Measurements from ENCODE around the gene CCND2.
"Not testable (repeated sequence)": the region's sequence is repeated elsewhere in the genome, so short reads cannot be mapped to it uniquely, and the experiment has no call there.

Gene CCND2

DNA sequence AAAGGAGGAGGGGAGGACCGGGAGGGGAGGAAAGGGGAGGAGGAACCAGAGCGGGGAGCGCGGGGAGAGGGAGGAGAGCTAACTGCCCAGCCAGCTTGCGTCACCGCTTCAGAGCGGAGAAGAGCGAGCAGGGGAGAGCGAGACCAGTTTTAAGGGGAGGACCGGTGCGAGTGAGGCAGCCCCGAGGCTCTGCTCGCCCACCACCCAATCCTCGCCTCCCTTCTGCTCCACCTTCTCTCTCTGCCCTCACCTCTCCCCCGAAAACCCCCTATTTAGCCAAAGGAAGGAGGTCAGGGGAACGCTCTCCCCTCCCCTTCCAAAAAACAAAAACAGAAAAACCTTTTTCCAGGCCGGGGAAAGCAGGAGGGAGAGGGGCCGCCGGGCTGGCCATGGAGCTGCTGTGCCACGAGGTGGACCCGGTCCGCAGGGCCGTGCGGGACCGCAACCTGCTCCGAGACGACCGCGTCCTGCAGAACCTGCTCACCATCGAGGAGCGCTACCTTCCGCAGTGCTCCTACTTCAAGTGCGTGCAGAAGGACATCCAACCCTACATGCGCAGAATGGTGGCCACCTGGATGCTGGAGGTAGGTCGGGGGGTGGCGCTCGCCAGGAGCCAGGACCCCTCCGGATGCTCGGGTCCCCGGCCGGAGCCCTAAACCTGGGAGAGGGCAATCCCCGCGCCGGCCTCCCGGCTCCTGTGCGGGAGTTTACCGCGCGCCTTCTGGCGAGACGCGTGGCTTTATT is at the start of gene CCND2:
Gene CCND2 (plus strand): TSS at position 111 of the 744 bp plus-strand sequence. CDS start 279 bp downstream, at position 390.
- DNase-seq: peak; percentile 78

DNA sequence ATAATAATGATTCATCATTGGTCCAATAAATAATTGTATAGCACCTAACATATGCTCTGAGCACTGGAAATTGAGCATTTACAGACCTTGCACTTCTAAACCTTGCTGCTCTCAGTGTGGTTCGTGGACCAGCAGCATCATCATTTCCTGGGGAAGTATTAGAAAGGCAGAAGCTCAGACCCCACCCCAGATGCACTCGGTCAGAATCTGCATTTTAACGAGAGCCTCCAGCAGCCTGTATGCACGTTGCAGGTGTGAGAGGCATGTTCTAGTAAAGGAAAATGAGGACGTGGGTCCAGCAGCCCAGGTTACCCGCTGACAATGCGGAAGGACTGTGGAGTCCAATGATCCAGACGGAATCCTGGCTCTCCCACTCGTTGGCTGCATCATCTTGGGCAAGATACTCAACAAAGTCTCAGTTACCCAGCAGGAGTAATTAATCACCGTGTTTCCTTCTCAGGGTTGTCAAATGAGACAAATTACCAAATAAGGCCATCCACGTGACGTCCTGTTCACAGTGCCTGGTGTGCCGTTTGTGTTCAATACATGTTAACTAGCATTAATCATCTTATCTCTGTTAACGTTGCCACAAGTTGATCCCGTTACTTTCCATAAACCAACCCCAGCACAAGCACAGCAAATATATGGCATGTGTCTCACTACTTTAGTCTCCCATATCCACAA is 49.2 kb upstream of the CCND2 start:
- no peak for DNase-seq

DNA sequence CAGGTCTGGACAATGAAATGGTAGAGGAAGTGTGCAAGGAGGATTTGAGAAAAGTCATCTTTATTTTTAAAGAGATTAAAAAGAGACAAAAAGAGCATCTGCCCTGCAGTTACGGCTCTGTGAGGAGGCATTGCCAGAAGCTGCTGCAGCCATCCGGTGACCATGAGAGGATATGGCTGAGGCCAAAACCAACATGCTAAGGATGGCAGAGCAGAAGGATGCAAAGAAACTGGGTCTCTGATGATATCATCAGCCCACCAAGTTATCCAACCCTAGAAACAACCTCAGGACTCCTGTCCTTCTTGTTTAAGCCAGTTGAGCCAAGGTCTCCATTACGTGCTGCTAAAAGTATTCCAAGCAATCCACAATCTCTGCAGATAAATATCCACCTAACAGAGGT is 48.0 kb upstream of the CCND2 start:
- DNase-seq: no peak

DNA sequence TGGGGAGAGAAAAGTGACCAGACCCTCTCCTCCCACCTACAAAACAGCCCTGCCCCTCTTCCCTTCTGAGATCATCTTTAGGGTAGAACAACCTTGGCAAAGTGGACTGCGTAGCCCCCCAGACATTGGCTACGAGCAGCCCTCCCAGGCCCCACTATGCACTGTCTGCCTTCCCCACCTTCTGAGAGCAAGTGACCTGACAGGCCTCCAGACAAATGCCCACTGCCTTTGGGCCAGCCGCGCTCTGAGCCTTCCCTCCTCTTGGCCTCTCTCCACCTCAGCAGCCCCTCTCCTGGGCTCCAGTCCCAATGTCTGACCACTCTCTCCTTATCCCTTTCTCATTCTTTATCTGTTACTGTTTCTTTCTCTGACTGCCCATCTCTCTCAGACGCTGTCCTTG is 46.5 kb upstream of the CCND2 start:
- DNase-seq: no peak

DNA sequence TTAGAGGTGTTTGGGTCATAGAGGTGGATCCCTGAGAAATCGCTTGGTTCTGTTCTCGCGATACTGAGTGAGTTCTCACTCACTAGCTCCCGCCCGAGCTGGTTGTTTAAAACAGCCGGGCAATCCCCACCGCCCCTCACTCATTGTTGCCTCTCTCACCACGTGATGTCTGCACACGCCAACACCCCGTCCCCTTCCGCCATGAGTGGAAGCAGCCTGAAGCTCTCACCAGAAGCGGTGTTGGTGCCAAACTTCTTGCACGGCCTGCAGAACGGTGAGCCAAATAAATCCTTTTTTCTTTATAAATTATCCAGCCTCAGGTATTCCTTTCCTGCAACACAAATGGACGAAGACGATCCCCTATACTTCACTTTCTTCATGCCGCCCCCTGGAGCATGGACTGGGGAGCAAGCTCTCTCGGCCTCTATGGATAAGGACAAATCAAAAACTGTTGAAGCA is 45.4 kb upstream of the CCND2 start:
- no peak for DNase-seq

DNA sequence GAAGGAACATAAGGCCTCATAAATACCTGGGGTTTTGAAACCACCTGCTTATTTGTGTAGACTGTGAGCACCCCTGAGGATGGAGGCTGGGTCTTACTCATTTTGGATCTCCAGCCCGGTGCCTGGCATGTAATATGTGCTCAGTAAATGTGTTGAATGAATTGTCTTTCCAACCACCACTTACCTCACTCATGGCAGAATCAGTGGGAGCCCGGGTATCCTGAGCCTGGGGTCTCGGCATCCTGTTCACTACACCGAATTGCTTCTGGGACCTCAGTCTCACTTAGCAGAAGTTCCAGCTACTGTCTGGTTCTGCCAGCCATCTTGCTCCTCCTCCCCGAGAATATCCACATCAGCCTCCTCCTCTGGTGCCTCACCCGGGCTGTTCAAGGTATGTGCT is 43.0 kb upstream of the CCND2 start:
- DNase-seq: no peak

DNA sequence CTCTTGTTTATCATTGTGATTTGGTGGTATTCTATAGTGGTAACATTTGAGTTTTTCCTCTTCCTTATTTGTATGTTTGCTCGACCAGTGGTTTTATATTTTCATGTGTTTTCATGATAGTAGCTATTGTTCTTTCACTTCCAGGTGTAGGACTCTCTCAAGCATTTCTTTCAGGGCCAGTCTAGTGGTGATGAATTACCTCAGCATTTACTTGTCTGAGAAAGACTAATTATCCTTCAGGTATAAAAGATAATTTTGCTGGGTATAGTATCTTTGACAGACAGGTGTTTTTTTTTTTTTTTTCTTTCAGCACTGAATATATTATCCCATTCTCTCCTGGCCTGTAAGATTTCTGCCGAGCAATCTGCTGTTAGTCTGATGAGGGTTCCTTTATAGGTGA is 35.0 kb upstream of the CCND2 start:
- DNase-seq: no peak

DNA sequence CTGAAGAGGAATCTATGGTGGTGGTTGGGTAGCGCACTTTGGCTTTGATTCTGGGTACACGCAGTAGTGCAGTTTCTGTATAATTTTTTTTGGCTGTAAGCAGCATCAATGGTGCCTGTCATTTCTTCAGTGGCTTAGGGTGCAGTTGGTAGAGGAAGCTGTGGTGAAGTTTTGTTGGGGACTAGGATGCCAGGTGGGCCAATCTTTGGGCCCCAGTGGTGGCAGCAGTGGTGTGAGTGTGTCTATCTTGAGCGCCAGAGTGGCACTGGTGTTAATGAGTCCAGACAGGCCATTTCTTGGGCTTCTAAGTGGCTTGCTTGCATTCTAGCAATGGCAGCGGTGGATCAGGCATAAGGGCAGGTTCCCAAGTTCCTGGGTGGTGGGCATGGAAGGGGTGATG is 33.8 kb upstream of the CCND2 start:
- DNase-seq: no peak

DNA sequence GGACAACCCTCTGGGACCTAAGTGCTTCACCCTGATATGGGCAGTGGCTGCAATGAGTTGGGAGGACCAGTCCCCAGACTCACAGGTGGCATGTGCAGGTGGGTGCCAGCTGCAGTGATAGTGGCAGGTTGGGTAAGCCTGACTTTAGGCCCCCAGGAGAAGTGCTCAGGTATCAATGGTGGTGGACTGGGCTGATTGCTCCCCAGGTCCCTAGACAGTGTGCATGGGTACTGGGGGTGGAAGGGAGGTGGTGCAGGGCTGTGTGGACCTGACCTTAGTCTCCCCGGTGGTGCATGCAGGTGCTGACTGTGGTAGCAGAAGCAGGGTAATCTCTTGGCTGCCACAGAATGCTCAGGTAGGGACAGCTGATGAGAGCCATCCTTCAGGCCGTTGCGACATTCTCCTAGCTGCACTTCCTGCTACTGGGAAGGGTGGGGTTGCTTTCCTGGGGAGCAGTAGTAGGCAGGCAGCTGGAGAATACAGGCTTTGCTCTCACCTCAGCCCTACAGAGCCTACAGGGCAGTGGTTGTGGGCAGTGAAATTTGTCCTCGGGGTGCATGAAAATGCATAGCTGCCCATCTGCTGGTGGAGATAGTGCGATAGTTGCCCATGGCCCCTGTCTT is 33.3 kb upstream of the CCND2 start:
- no peak for DNase-seq

DNA sequence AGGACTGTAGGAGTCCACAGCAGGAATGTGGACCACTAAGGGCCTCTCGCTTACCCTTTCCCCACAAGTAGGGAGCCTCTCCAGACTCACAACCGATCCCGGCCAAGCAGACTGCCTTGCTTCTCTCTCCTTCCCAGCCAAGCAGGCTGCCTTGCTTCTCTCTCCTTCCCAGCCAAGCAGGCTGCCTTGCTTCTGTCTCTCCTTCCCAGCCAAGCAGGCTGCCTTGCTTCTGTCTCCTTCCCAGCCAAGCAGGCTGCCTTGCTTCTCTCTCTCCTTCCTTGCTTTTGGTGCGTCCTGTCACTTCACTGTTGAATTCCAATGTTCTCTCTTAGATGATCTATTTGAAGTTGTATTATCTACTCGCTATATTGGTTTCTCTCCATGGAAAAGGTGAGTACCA is 32.6 kb upstream of the CCND2 start:
- DNase-seq: no peak

DNA sequence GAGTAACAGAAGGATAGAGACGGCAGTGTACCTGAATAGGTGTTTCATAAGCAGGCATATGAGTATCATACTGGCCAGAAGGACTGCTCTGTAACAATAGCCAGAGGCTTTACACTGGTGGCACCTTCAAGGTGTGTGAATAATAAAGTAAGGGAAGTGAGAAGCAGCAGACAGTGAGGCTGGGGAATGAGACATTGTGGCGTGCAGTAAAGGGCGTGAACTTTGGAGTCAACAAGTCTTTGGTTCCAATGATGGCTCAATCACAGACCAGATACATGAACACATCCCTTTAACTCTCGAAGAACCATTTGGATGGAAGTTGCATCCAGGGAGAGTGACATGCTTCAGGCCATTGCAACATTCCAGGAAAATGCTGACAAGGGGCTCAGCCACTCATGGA is 32.0 kb upstream of the CCND2 start:
- DNase-seq: no peak

DNA sequence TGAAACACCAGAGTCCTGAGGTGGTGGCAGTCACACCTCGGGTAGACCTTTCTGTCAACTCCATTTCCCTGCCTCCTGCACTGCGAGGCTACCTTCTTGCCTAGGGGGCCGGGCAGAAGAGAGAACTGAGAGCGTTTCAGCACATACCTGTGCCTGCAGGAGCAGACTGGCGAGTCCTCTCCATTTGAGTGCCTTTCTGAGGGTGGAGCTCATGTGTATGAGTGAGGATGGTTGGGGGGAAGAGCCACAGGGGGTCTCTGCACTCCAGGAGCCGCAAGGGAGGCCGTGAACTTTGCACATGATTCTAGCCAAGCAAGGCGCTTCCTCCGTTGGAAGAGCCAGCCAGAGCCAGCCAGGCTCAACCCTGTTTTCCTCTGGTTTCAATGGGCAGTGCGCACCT is 31.0 kb upstream of the CCND2 start:
- DNase-seq: no peak

DNA sequence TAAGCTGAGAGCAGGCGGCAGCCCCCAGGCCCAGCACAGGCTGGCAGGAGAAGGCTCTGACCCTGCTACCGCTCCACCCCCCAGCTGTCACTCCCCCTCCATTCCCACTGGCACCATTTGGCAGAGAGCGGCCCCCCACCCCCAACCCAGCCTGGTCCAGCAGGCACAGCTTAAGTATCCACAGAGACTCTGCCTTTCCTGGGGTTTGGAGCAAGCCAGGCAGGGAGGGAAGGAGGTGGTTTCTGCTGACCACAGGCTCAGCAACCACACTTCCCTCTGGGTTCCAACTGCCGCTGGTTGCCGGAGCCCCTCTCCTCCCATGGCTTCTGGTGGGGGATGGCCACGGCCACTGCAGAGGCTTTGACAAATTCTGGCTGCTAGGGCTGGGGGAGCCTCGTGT is 30.5 kb upstream of the CCND2 start:
- no peak for DNase-seq

DNA sequence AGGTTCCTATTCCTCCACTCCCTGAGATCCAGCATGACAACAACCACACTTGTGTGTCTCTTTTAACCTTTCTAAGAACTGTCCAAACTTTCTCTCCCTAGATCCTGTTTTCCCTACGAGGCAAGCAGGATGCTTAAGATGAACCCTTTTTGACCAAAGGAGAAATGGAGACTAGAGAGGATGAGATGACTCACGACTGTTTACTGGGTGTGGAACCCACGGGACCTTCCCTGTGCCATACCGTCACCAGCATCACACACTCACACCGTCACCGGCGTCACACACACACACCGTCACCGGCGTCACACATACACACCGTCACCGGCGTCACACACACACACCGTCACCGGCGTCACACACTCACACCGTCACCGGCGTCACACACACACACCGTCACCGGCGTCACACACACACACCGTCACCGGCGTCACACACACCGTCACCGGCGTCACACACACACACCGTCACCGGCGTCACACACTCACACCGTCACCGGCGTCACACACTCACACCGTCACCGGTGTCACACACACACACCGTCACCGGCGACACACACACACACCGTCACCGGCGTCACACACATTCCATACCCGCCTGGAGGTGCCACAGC is 30.0 kb upstream of the CCND2 start:
- not testable (repeated sequence) for DNase-seq

DNA sequence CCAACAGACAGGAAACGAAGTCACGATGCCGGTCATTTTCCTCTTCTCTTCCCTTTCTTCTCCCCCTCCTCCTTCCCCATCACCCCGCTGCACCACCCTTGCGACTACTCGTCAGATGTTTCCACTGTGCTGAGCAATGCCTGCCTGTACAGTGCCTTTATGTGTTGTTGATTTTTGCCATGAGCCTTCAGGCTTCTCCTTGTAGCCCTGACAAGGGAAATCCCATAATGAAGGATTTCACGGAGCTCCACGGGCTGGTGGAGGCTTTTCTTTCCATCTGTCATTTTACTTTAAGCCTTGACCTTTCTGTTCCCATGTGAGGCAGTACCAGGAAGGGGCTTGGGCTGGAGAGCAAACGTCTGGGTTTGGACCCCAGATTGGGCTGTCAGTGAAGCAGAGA is 28.7 kb upstream of the CCND2 start:
- no peak for DNase-seq

DNA sequence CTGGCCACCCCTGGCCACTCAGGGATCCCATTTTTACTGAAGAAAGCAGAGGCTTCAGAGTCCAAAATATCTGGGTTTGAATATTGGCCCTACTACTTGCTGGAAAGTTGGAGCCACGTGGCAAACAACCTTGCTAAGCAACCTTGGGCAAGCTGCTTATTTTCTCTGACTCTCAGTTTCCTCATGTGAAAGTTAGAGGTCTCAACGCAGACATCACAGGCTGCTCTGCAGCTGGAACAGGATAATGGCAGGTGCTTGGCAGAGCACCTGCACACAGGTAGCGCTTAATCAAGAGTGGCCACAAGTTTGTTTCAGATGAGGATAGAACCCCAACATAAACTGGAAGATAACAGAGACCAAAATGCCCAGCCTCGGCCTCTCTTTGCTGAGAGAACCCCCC is 28.1 kb upstream of the CCND2 start:
- no peak for DNase-seq

DNA sequence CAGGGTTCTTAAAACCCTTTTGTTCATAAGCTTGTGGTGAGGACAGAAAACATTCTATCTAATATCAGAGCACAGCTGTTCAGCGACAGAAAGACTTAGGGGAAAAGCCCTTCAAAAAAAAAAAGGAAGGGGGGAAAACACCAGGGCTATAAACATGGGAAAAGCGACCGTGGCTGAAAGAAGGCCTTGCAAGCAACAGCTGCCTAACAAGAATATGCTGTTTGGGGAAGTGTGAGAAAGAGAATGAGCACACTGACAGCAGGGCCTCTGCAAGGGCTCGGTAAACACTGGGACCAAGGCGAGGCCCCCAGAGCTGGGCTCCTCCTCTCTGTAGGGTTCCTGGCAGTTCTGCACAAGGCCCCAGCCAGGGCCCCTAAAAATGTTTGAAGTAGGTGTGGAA is 27.4 kb upstream of the CCND2 start:
- no peak for DNase-seq

DNA sequence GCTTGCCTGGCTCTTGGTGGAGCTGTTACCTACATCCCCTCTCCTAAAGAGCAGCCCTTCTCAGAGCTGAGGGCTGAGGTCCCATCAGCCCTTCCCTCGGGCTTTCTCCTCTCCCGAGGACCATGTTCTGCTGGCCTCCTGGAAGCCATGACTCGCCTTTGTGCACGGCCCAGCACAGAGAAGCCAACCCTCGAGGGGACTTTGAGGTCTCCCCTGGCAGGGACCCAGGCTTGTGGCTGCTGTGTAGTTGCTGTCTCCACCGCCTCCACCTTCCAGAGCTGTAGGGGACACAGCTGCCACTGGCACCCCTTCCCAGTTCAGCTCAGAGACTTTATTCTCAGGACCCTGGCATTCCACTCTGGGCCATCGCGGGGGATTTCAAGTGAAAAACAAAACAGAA is 22.9 kb upstream of the CCND2 start:
- no peak for DNase-seq

DNA sequence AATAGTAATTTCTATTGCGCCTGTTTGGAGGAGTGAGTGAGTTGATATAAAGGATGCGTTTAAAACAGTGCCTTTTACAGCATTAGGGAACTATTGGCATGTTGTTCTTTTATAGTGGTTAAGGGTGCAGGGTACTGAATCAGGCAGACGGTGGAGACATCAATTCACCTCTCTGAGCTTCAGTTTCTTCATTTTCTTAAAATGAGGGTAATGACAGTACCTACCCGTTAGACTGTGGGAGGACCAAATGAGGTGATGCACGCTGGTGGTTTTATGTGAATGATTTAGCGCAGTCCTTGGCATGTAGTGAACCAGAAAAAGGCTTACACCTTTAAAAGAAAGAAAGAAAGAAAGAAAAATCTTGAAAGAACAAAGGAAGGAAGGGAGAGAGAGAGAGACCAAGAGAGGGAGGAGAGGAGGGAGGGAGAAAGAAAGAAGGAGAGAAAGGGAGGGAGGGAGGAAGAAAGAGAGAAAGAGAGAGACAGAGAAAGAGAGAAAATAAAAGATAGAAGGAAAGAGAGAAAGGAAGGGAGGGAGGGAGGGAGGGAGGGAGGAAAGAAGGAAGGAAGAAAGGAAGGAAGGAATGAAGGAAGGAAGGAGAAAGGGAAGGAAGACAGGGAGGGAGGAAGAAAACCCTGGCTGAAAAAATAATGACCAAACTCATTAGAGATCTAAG is 22.2 kb upstream of the CCND2 start:
- DNase-seq: peak; percentile 23

DNA sequence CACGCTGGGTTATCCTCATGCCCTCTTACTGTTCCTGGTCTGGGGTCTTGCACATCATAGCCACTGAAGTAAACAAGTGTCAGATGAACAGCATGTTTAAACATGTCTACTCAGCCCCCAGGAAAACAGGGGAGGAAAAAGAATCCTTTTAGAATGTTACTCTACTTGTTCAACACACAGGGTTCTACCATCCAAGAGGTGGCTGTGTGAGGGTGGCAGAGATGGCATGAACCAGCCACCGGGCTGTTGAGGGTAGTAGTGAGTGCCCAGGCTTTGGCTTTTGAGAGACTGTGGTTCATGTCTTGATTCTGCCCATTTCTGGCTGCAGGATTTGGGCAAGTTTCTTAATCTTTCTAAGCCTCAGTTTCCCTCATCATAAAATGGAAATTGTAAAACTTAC is 21.6 kb upstream of the CCND2 start:
- no peak for DNase-seq

DNA sequence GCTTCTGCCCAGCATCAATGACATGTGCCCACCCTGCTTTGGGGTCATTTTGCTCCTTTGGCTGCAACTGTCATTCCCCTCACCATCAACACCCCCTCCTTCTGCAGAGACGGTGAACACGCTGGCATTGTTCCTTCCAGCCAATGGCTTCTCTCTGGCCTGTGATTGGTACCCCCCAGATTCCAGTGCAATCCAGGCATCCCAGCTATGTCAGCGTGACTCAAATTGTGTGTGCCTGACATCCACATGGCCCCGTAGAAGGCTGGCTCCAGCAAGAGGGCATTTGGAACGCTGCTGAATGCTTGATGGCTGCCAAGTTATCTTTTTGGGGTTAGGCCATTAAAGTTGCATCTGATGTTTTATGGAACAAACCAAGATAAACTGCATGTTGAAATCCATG is 21.0 kb upstream of the CCND2 start:
- DNase-seq: no peak

DNA sequence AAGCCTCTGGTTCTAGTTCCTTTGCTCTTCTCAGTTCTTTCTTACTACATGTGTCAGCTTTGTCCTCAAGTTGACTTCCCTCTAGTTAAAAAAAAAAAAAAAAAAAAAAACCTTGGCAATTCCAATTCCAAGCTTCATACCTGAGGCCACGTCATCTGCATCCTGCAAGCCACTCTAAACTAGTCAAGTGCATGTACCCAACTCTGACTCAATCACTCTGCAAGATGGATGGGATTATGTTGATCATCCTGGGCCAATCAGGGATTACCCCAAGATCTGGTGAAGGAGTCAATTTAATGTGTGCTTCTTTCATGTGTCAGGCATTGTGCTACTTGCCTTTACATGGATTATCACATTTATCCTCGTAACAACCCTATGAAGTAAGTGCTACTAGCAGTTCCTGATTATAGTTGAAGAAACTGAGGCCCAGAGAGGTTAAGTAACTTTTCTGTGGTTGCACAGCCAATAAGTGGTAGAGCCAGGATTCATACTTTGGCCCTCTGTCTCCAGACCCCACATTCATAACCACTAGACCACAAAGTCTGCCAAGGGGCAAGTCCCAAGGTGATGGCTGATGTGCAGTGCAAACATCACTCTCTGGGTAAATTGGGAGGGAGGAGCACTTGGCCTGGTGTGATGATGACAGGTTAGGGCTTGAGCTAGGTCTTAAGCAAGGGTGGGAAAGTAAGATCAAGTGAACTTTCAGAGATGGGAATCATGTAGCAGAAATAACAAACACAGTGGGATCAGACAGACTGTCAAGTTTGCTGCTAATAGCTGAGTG is 17.3 kb upstream of the CCND2 start:
- DNase-seq: no peak
